ENCODE data around the gene ARHGAP31. TPM values are rescaled to one million over a fixed set of nuclear protein-coding genes. Genes with fewer than 3 reads are reported as not detected.

ARHGAP31 gene
- total and polyA plus RNA-seq, 2 of the 8 experiments (the other 6 are each of a cell fraction or from before 2014, with no cell fraction given), result 1.1 to 7.6 TPM

- Histone ChIP-seq H3K56ac (replicated peaks; ENCODE audit: insufficient read length, low read depth, low read length) (no peak overlapping the region), H2BK15ac (ENCODE audit: low read length) (no peak overlapping the region), H4K5ac (ENCODE audit: insufficient read length, low read depth, low read length) (no peak overlapping the region), H3K4me1 (replicated peaks in 1 of 4; ENCODE audit: control insufficient read depth in 3 of 4, insufficient read depth in 4 of 4, low read length in 3 of 4) (peaks cover 0 to 3% (median 0%) of the 10 kb centered on the region in 4 experiments; a peak in 2 of 7 replicates), H2AK5ac (ENCODE audit: low read depth, low read length) (no peak overlapping the region), H3K18ac (ENCODE audit: extremely low read depth, low read length) (no peak overlapping the region), H4K20me1 (replicated peaks in 1 of 2; ENCODE audit: control insufficient read depth in 1 of 2, insufficient read depth in 2 of 2, low read length in 2 of 2) (no peaks in the 10 kb centered on the region), H3K9me3 (ENCODE audit: insufficient read depth in 2 of 2, low read depth in 1 of 2, low read length in 1 of 2) (no peaks in the 10 kb centered on the region), H3K23ac (ENCODE audit: insufficient read length) (no peak overlapping the region), H3K79me2 (ENCODE audit: control insufficient read depth in 1 of 2, insufficient read depth in 2 of 2, low read length in 2 of 2) (no peaks in the 10 kb centered on the region), H4K91ac (replicated peaks; ENCODE audit: insufficient read length, low read length) (no peak overlapping the region), H2BK20ac (ENCODE audit: low read length) (no peak overlapping the region), H3K4me2 (ENCODE audit: insufficient read depth in 1 of 2, low read depth in 2 of 2, low read length in 2 of 2) (no peak overlapping the region), H3K23me2 (ENCODE audit: low read depth, low read length) (no peaks in the 10 kb centered on the region; the same call in 1 of the 2 replicates), H3K4me3 (ENCODE audit: extremely low read depth in 1 of 4, insufficient read depth in 2 of 4, low read depth in 3 of 4, low read length in 4 of 4) (no peak overlapping the region), H3K4ac (replicated peaks; ENCODE audit: insufficient read length, low read depth, low read length) (no peak overlapping the region), H3K27me3 (replicated peaks in 1 of 4; ENCODE audit: control insufficient read depth in 3 of 4, extremely low read depth in 1 of 4, insufficient read depth in 3 of 4, low read length in 3 of 4) (no peaks in the 10 kb centered on the region), H2BK12ac (ENCODE audit: low read depth, low read length) (no peak overlapping the region), H2BK120ac (replicated peaks; ENCODE audit: low read depth, low read length) (no peak overlapping the region), H3K27ac (ENCODE audit: low read depth, low read length) (no peak overlapping the region), H2AFZ (ENCODE audit: low read length) (no peak overlapping the region), H4K8ac (ENCODE audit: extremely low read depth, insufficient read depth, low read length) (no peak overlapping the region), H3K79me1 (ENCODE audit: low read depth, low read length) (no peaks in the 10 kb centered on the region), H3K36me3 (ENCODE audit: control insufficient read depth in 2 of 4, insufficient read depth in 4 of 4, low read length in 3 of 4) (no peaks in the 10 kb centered on the region), H3K14ac (ENCODE audit: insufficient read length) (no peak overlapping the region), H3K9ac (replicated peaks in 1 of 4; ENCODE audit: extremely low read depth in 1 of 4, low read depth in 3 of 4, low read length in 3 of 4) (no peak overlapping the region), H2BK5ac (ENCODE audit: low read depth, low read length) (no peak overlapping the region)
- FAIRE-seq (no peak), DNase-seq (ENCODE audit: low read depth in 1 of 2, low spot score in 2 of 2) (no peak)
- ChIA-PET POLR2A (ENCODE audit: partially characterized antibody) (no interaction called here), CTCF (ENCODE audit: partially characterized antibody) (interaction anchor here (0.6 to 1.1 kb wide), 4 partner anchors 13 to 449 kb away, joined by 3 to 4 read pairs (median 4); no protein-coding TSS in a partner anchor)
- WGBS, 2 experiments (ENCODE audit: extremely low coverage in 1 of 2, insufficient coverage in 1 of 2, insufficient read length in 1 of 2, insufficient replicate concordance in 2 of 2, low coverage in 1 of 2, low lambda C conversion rate in 2 of 2, missing lambda C conversion rate in 1 of 2), result 96% methylated on average over 3 of the region's 3 CpGs; no CpG with 5 or more reads in 1 of the 2 experiments
- TF ChIP-seq RBBP5 (IDR thresholded peaks at IDR 0.05; ENCODE audit: borderline replicate concordance, low read depth, low read length), result no peak
- no peak for TF ChIP-seq SRF (IDR thresholded peaks at IDR 0.05; ENCODE audit: low read depth, low read length)
- TF ChIP-seq MAFK (IDR thresholded peaks at IDR 0.05; ENCODE audit: low read depth, low read length), result no peak
Observed at GRCh38 chr3:119331661-119332060, 37.5 kb downstream of the ARHGAP31 start.

Measured in H1 (cell line).